ENCODE measurements around the gene SNX17.

The SNX17 gene

GRCh38 chr2:27369471-27370025 is 868 bp upstream of the SNX17 start:
- peak in 1 of 3 experiments; percentile 85 for DNase-seq

- DNase-seq = peak in 2 of 3 experiments; percentile 15 to 61
Measured at GRCh38 chr2:27370816-27371620, 602 bp downstream of the SNX17 start.

- no peak for DNase-seq
Measured at GRCh38 chr2:27372937-27373336, 2.5 kb downstream of the SNX17 start.

GRCh38 chr2:27373567-27373966 is 3.2 kb downstream of the SNX17 start:
- DNase-seq = no peak

- no peak for DNase-seq
Measured at GRCh38 chr2:27375513-27376099, 5.2 kb downstream of the SNX17 start.

- DNase-seq = no peak
Measured at GRCh38 chr2:27376151-27376865, 5.9 kb downstream of the SNX17 start.

GRCh38 chr2:27376866-27377617 is 6.6 kb downstream of the SNX17 start:
- DNase-seq = no peak

GRCh38 chr2:27377618-27378095 is 7.2 kb downstream of the SNX17 start:
- no peak for DNase-seq

GRCh38 chr2:27378096-27378808 is 7.8 kb downstream of the SNX17 start:
- DNase-seq = no peak

- DNase-seq = no peak
Measured at GRCh38 chr2:27378809-27379290, 8.4 kb downstream of the SNX17 start.

- DNase-seq = no peak
Measured at GRCh38 chr2:27379383-27379835, 9.0 kb downstream of the SNX17 start.

GRCh38 chr2:27379836-27380625 is 9.6 kb downstream of the SNX17 start:
- peak in 2 of 3 experiments; percentile 79 to 81 for DNase-seq

GRCh38 chr2:27380626-27381545 is 10.5 kb downstream of the SNX17 start, which contains the start of gene ZNF513:
TSS of gene ZNF513 (minus strand) at chr2:27380734. CDS start at chr2:27380526, 208 bp downstream.
- DNase-seq = peak; percentile 95 to 97 (median 96)

GRCh38 chr2:27381577-27382181 is 11.3 kb downstream of the SNX17 start:
- DNase-seq = no peak

GRCh38 chr2:27390822-27391679 is 20.6 kb downstream of the SNX17 start:
- no peak for DNase-seq

- DNase-seq = no peak
Measured at GRCh38 chr2:27393225-27393624, 22.8 kb downstream of the SNX17 start.

GRCh38 chr2:27398962-27399361 is 28.5 kb downstream of the SNX17 start:
- DNase-seq = no peak
